GM18505 (cell line): ENCODE measurements around the gene MRTFA.

Source experiments
- ATAC-seq: cut with Tn5 transposase; IDR thresholded peaks from one replicate; pipeline ENCODE4 v1.9.1; 2021; ENCODE audit not compliant: unreplicated experiment
- POLR2A ChIP-seq: IDR thresholded peaks from 4 replicates; pipeline ENCODE4 v1.6.1; 2011; ENCODE audit warnings: borderline replicate concordance; ENCODE audit not compliant: insufficient read depth, insufficient read length; ENCODE audit errors: extremely low read depth

MRTFA gene

GRCh38 chr22:40498420-40499208 is 137.9 kb downstream of the MRTFA start:
- TF ChIP-seq POLR2A = no peak
- no peak for ATAC-seq

- ATAC-seq = no peak
- no peak for TF ChIP-seq POLR2A
Measured at GRCh38 chr22:40493441-40493840, 143.1 kb downstream of the MRTFA start.

GRCh38 chr22:40491990-40492631 is 144.4 kb downstream of the MRTFA start:
- peak; percentile 38 for TF ChIP-seq POLR2A
- peak; percentile 81 for ATAC-seq

GRCh38 chr22:40487663-40488249 is 148.8 kb downstream of the MRTFA start:
- ATAC-seq = no peak
- no peak for TF ChIP-seq POLR2A

- TF ChIP-seq POLR2A = no peak
- no peak for ATAC-seq
Measured at GRCh38 chr22:40486962-40487602, 149.4 kb downstream of the MRTFA start.

- no peak for TF ChIP-seq POLR2A
- no peak for ATAC-seq
Measured at GRCh38 chr22:40485813-40486667, 150.5 kb downstream of the MRTFA start.

- TF ChIP-seq POLR2A = no peak
- no peak for ATAC-seq
Measured at GRCh38 chr22:40484906-40485669, 151.4 kb downstream of the MRTFA start.

GRCh38 chr22:40482886-40483285 is 153.6 kb downstream of the MRTFA start:
- ATAC-seq = no peak
- TF ChIP-seq POLR2A = no peak

GRCh38 chr22:40482391-40482790 is 154.1 kb downstream of the MRTFA start:
- no peak for ATAC-seq
- no peak for TF ChIP-seq POLR2A

GRCh38 chr22:40480996-40481395 is 155.5 kb downstream of the MRTFA start:
- no peak for TF ChIP-seq POLR2A
- no peak for ATAC-seq

GRCh38 chr22:40479887-40480538 is 156.5 kb downstream of the MRTFA start:
- no peak for TF ChIP-seq POLR2A
- ATAC-seq = no peak

GRCh38 chr22:40479126-40479800 is 157.3 kb downstream of the MRTFA start:
- TF ChIP-seq POLR2A = no peak
- no peak for ATAC-seq
